DMS114 treated with DMSO at 0.1 percent for 48 hours (cell line): ENCODE data around the gene THBS3.
"Not testable (repeated sequence)": the region's sequence is repeated elsewhere in the genome, so short reads cannot be mapped to it uniquely, and the experiment has no call there.

Experiments
- DNase-seq: peaks from one replicate; lab custom pipeline; 2025; ENCODE audit not compliant: unreplicated experiment; lab: John Stamatoyannopoulos, UW

The THBS3 gene

DNA sequence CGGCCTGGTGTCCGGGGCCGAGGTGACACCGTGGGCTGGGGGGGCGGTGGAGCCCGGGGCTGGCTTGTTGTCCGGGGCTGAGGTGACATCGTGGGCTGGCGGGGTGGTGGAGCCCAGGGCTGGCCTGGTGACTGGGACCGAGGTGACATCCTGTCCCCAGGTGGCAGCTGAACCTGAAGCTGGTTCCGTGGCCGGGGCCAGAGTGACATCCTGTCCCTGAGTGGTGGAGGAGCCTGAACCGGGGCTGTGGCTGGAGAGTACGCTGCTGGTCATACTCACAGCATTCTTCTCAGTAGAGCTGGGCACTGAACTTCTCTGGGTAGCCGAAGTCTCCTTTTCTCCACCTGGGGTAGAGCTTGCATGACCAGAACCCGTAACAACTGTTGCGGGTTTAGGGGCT lies 15.8 kb downstream of the THBS3 start:
- DNase-seq: no peak

DNA sequence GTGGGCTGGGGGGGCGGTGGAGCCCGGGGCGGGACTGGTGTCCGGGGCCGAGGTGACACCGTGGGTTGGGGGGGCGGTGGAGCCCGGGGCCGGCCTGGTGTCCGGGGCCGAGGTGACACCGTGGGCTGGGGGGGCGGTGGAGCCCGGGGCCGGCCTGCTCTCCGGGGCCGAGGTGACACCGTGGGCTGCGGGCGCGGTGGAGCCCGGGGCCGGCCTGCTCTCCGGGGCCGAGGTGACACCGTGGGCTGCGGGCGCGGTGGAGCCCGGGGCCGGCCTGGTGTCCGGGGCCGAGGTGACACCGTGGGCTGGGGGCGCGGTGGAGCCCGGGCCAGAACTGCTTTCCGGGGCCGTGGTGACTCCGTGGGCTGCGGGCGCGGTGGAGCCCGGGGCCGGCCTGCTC lies 17.8 kb downstream of the THBS3 start:
- DNase-seq: not testable (repeated sequence)

DNA sequence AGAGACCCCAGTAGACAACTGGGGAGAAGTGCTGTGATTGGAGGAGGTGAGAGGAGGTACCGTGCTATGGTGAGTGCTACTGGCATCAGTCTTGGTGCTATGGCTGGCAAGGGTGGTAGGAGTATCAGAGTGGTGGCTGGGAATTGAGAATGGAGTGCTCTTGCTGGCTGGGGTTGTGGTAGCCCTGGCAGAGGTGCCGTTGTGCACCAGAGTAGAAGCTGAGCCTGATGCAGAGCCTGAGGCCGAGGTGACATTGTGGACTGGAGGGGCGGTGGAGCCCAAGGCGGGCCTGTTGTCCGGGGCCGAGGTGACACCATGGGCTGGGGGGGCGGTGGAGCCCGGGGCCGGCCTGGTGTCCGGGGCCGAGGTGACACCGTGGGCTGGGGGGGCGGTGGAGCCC lies 19.4 kb downstream of the THBS3 start:
- no peak for DNase-seq

DNA sequence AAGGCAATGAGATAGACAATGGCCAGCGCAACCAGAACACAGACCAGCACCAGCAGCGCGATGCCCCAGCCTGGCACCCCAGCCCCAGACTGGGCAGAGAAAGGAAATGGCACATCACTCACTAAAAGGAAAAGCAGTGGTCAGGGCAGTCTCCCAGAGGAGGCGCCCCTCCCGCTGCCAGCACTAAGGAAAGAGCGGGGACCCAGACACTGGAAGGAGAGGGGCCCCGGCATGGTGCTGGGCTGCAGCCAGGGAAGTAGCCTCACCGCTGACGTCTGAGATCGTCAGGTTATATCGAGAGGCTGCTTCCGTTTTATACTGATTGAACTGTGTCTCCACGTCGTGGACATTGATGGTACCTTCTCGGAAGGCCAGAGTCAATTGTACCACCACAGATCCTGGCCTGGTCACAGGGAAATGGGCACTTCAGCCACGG lies 20.2 kb downstream of the THBS3 start:
- no peak for DNase-seq

DNA sequence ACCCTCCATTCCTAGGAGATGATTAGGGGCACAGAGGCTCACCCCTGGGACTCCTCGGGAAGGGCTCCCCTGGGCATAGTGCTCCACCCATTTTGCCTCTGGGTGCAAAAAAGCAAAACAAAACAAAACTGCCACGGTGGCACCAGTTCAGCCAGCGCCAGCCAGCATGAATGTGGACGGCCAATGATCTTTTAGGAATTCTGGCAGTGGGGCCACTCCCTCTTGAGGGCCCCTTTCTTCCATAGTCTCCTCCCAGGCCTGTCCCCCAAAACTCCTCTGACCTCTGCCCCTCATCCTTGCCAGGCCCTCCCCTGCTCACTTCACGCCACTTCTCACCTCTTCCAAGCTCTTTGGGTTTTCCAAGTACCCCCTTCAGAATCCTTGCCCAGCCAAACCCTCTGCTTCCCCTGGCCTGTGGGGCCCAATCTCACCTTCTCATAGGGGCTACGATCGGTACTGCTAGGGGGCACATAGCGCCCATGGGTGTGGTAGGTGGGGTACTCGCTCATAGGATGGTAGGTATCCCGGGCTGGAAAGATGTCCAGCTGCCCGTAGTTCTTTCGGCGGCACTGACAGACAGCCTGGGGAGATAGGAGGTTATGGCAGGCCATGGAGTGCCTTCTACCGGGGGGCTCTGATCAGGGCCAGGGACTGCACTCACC lies 20.8 kb downstream of the THBS3 start:
- DNase-seq: no peak

DNA sequence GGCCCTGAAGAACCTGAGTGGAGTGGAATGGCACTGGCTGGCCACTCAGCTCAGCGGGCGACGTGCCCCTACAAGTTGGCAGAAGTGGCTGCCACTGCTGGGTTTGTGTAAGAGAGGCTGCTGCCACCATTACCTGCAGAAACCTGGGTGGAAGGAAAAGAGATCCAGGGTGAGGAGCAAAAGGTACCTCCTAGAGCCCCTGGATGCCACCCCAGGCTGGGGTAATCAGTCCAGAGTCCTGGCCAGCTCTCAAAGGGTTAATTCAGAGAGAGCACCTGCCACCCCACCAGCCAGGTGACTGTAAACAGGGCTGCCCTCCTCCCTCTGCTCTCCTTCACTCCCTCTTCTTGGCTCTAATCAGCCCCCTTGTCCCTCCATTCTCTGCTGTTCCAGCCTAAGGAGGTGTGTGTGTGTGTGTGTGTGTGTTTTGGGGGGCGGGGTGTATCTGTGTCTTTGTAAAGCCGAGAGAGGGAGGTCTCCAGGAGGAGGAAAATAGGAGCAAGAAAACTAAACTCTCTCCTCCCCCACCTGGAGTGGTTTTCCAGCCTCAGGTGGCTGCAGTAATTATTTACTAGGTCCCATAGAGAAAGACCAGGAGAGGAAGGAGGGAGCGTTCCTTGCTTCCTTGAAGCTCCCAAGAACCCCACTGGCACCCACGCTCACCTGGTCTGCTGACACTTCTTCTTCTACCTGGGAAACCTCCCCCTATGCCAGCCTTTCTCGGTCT lies 21.5 kb downstream of the THBS3 start:
- no peak for DNase-seq

DNA sequence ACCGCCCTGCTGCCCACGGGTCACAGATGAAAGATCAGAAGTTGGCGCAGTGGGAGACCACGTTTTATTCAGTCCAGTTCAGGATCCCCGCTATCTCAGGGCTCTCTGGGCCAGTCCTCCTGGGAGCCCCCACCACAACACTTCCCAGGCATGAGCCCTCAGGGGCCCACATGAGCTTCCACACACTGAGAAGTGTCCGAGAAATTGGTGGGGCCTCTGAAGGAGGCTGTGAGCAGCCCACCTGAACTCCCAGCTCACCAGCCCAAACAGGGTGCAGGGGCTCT lies 22.0 kb downstream of the THBS3 start:
- no peak for DNase-seq

DNA sequence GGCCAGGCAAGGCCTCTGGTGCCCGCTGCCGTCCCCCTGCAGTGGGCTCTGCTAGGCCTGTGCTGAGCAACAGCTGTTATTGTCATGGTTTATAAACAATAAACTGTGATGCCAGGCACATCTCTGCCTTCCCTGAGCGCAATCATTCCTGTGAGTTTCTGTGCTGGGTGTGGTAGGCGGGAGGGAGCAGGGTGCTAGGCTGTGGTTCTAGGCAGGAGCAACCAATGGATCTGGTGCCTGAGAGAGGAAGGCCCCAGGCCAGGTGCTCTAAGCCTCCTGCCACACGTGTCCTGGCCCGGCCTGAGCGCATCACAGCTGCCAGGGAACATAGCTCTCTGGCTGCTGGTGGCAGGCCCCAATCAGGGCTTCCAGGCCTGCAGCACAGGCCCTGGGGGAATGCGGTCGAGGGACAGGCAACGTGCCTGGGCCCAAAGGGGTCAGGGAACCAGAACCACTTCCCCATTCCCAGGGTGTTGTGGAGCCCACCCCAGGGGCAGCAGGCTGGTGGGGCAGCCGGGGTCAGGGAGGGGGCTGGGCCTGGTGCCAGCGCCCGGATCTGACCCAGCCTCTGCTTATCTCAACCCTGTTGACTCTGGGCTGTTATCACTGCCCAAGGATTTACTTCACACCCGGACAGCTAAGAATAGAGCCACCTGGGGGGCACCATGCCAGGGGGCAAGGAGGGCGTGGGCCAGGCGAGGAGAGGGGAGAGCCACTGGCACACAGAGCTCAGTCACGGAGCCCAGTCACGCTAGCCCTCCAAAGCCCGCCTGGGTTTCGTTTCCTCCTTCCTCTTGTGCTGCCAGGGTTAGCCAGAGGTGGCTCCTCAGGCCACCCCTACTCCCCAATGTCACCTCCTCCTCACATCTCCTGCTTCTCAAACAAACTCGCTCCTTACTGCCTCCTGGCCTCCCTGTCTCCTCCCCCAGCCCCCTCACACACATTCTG lies 22.6 kb downstream of the THBS3 start:
- no peak for DNase-seq

DNA sequence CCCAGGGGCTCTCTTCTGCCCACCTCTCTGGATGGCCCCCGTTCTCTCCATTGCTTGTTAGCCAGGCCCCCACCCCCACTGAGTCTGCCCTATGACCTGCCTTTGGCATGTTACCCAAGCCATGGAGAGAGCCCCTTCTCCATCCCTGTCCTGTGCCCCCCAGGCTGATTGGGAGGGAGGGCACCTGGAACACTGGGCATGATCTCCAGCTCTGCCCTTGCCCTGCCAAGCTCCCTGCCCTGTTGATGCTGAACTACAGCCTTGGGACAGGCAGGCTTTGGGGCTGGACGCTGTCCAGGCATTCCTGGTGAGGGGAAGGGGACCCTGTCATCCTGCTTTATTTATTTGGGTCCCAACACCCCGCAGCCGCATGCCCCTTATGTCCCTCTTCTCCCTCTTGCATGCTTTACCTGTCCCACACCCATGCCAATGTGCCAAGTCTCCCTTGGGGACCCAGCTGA lies 23.3 kb downstream of the THBS3 start:
- DNase-seq: no peak

DNA sequence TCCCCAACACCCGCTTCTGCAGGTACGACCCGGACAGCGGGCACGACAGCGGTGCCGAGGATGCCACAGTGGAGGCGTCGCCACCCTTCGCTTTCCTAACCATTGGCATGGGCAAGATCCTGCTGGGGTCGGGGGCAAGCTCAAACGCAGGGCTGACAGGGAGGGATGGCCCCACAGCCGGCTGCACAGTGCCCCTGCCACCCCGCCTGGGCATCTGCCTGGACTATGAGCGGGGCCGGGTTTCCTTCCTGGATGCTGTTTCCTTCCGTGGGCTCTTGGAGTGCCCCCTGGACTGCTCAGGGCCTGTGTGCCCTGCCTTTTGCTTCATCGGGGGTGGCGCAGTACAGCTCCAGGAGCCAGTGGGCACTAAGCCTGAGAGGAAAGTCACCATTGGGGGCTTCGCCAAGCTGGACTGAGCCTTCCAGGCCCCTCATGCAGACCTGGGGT lies 23.9 kb downstream of the THBS3 start:
- no peak for DNase-seq

DNA sequence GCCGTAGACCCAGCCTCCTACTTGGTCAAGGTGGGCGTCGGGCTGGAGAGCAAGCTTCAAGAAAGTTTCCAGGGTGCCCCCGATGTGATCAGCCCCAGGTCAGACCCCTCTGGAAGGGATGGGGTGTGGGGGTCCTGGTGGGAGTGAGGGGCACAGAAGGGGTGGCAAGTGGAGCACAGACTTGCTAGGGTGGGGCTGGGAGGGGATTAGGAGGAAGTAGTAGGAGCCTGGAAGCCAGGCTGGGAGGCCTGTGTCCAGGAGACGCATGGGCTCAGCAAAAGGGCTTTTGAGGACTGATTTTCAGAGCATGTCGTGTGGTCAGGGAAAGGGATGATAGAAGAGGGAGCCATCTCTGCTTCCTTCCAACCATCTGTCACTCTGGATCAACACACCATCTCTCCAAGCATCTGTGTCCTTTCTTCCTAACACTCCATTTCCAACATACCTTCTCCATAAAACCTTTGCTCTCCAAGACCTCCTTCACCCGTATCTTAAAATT lies 25.6 kb downstream of the THBS3 start:
- DNase-seq: no peak

DNA sequence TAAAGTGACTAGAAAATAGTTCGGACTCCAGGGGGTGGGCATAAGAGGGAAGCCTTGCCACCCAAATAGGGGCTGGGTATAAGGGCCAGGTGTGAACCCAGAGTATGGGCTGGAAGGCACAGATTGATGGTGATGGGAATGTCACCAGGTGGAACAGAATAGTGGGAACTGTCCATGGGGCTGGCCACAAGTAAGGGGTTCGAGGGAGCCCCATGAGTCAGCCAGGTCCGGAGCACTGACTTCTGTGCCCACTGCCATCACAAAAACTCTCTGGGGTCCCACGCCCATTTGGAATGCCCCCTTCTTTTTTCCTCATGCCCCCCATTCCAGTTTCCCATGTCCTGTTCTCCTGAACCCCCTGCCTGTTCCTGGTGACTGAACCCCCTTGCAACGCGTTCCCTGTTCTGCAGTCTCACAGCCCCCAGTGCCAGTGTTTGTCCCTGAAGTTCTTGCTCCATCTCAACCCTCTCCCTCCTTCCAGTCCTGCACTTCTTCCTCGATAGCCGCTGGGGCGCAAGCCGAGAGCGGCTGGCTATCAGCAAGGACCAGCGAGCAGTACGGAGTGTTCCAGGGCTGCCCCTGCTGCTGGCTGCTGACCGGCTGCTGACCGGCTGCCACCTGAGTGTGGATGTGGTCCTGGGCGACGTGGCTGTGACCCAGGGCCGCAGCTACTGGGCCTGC lies 26.2 kb downstream of the THBS3 start:
- no peak for DNase-seq

DNA sequence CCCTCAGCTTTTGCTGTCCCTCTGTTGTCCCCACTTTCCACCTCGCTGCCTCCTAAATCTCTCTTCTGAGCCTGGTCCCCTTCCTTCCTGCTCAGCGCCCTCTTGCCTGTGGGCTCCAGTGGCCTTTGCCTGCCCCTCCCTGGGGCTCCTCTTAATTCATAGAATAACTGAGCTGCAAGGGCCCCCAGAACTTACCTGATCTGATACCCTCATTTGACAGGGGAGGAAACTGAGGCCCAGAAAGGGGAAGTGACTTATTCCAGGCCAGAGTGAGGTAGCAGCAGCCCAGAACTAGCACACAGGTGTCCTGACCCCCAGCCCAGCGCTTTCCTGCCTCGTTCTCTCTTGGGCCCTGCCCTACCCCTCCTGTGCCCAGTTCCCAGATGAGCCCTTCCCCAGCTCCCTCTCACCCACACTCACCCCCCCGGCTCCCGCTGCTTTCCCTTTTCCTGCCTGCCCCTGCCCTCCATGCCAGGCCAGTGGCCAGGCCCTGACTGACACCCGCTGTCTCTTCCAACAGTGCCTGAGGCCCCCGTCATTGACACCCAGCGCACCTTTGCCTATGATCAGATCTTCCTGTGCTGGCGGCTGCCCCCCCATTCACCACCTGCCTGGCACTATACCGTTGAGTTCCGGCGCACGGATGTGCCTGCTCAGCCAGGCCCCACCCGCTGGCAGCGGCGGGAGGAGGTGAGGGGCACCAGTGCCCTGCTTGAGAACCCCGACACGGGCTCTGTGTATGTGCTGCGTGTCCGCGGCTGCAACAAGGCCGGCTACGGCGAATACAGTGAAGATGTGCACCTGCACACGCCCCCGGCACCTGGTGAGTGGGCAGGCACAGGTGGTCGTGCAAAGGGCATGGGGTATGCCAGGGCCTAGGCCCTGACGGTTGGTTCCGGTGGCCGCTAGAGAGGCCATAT lies 28.3 kb downstream of the THBS3 start:
- no peak for DNase-seq

DNA sequence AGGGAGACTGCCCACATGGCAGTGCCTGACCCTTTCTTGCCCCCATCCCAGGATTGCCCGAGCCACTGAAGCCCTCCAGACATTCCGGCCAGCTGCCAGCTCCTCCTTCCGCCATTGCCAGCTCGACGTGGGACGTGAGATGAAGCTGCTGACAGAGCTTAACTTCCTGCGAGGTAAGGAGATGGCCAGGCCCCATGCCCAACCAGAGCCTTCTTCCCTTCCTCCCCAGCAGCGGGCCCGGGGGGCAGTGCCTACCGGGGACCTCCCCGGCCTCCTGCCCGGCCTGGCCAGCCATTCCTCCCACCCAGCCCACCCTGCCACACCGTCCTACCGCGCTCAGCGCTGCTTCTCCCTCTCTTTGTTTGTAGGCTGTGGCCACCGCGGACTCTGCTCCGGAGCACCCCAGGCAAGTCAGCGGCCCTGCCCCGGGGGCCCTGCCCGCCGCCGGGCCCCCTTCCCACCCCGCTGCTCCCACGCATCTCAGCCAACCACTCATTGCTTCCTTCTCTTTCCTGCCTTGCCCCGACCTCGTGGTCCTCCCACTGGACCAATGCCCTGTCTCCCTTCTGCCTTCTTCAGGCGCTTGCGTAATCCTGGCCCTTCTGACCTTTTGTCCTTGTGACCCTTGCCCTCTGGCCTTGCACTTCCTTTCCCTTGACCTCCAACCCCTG lies 29.1 kb downstream of the THBS3 start:
- no peak for DNase-seq

DNA sequence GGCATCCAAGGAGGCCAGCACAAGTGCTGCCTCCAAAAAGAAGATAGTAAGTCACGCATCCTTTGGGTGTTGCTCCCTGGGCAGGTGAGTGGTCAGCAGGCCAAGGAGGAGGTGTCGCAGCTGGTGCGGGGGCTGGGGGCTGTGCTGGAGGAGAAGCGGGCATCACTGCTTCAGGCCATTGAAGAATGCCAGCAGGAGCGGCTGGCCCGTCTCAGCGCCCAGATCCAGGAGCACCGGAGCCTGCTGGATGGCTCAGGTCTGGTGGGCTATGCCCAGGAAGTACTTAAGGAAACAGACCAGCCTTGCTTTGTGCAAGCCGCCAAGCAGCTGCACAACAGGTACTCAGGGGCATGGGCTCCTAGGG lies 29.8 kb downstream of the THBS3 start:
- DNase-seq: no peak

DNA sequence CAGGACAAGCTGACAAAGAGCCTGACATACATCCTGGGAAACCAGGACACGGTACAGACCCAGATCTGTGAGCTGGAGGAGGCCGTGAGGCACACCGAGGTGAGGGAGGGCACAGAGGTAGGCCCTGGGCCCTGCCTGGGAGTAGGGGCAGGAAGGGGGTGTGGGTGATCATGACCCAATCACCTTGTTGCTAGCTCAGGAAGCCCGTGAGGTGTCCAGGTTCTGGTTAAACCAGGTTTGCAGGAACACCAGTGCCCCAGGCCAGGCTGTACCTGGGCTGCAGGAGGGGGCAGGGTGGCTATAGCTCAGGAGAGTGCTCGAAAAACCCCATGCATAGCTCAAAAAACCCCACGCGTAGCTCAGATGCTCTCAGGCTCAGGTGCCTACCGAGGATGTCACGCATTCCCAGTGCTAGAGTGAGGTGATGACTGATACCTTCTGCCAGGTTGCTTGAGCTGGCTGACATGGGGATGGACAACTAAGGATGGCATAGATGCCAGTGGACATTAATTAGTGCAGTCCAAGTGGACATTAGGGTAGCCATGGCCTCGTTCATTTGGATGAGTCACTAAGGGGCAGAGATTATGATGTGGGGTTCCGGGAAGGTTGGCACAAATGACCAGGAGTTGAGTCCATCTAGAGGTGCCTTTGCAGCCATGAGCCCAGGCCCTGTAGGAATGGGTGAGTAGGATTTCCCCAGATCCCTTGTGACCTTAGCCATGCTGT lies 30.3 kb downstream of the THBS3 start:
- DNase-seq: no peak

DNA sequence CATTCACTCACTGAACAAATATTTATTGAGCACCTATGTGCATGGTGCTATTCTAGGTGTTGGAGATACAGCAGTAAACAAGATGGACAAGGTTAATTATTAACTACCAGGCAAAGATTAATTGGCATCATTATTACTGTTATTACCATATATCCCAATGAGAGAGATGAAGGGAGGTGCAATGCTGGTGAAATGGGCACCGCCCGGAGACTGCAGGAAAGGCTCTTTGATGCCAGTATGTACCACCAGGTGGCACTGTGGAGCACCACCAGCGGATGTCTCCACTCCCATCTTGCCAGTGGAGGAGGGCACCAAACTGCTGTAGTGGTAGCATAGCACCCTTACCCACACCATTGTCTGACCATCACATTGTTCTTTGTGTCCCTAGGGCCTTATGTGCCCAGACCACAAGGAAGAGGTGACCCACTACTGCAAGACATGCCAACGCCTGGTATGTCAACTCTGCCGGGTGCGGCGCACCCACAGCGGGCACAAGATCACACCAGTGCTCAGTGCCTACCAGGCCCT lies 31.1 kb downstream of the THBS3 start:
- DNase-seq: peak; percentile 81

DNA sequence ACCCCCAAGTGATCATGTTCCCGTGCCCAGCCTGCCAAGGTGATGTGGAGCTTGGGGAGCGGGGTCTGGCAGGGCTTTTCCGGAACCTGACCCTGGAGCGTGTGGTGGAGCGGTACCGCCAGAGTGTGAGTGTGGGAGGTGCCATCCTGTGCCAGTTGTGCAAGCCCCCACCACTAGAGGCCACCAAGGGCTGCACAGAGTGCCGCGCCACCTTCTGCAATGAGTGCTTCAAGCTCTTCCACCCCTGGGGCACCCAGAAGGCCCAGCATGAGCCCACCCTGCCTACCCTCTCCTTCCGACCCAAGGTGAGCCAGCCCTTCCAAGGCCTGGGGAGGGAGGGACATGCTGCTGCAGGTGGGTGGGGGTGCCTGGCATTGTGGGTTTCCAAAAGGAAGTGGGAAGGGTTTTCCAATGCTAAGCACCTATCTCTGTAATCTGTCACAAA lies 31.7 kb downstream of the THBS3 start:
- no peak for DNase-seq
